ENCODE measurements around the gene SPA17.

SPA17 gene

GRCh38 chr11:124724979-124725718 is 51.4 kb downstream of the SPA17 start:
- DNase-seq (ENCODE audit: low read depth), result no peak

- DNase-seq (ENCODE audit: low read depth), result no peak
Measured at GRCh38 chr11:124725719-124726105, 52.0 kb downstream of the SPA17 start.

- no peak for DNase-seq (ENCODE audit: low read depth)
Measured at GRCh38 chr11:124727474-124727873, 53.8 kb downstream of the SPA17 start.

GRCh38 chr11:124728134-124728533 is 54.4 kb downstream of the SPA17 start:
- no peak for DNase-seq (ENCODE audit: low read depth)

- DNase-seq (ENCODE audit: low read depth), result no peak
Measured at GRCh38 chr11:124729571-124729970, 55.9 kb downstream of the SPA17 start.

- DNase-seq (ENCODE audit: low read depth), result no peak
Measured at GRCh38 chr11:124732230-124732629, 58.5 kb downstream of the SPA17 start.

- no peak for DNase-seq (ENCODE audit: low read depth)
Measured at GRCh38 chr11:124736736-124737135, 63.0 kb downstream of the SPA17 start.

GRCh38 chr11:124737638-124738305 is 64.1 kb downstream of the SPA17 start:
- no peak for DNase-seq (ENCODE audit: low read depth)

GRCh38 chr11:124738713-124739478 is 65.2 kb downstream of the SPA17 start:
- no peak for DNase-seq (ENCODE audit: low read depth)

GRCh38 chr11:124739479-124740276 is 66.0 kb downstream of the SPA17 start, which contains the start of gene NRGN:
NRGN (plus strand) TSS chr11:124739942; CDS start chr11:124740085, 143 bp downstream.
- no peak for DNase-seq (ENCODE audit: low read depth)

- DNase-seq (ENCODE audit: low read depth), result no peak
Measured at GRCh38 chr11:124740277-124740882, 66.7 kb downstream of the SPA17 start.

GRCh38 chr11:124742555-124742954 is 68.9 kb downstream of the SPA17 start:
- no peak for DNase-seq (ENCODE audit: low read depth)

GRCh38 chr11:124743050-124743449 is 69.3 kb downstream of the SPA17 start:
- DNase-seq (ENCODE audit: low read depth), result no peak

- no peak for DNase-seq (ENCODE audit: low read depth)
Measured at GRCh38 chr11:124745270-124745834, 71.6 kb downstream of the SPA17 start.

- no peak for DNase-seq (ENCODE audit: low read depth)
Measured at GRCh38 chr11:124745835-124746620, 72.3 kb downstream of the SPA17 start.

GRCh38 chr11:124746621-124747243 is 73.0 kb downstream of the SPA17 start:
- peak; percentile 27 for DNase-seq (ENCODE audit: low read depth)
